ENCODE data around the gene PPM1M.

DNA sequence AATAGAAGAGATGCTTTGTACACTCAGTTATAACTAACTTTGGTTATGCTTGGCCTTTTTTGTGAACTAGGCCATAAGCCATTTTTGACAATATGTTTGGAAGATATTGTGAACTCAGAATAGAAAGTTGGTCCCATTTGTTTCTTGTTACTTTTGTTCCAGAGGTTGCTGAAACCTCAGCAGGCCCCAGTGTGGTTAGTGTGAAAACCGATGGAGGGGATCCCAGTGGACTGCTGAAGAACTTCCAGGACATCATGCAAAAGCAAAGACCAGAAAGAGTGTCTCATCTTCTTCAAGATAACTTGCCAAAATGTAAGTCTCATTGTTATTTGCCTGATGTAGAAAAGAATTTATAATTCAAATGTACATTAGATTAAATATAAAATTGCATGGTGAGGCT lies 41.9 kb upstream of the PPM1M start:
- TF ChIP-seq, protein P1, sequence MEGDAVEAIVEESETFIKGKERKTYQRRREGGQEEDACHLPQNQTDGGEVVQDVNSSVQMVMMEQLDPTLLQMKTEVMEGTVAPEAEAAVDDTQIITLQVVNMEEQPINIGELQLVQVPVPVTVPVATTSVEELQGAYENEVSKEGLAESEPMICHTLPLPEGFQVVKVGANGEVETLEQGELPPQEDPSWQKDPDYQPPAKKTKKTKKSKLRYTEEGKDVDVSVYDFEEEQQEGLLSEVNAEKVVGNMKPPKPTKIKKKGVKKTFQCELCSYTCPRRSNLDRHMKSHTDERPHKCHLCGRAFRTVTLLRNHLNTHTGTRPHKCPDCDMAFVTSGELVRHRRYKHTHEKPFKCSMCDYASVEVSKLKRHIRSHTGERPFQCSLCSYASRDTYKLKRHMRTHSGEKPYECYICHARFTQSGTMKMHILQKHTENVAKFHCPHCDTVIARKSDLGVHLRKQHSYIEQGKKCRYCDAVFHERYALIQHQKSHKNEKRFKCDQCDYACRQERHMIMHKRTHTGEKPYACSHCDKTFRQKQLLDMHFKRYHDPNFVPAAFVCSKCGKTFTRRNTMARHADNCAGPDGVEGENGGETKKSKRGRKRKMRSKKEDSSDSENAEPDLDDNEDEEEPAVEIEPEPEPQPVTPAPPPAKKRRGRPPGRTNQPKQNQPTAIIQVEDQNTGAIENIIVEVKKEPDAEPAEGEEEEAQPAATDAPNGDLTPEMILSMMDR (IDR thresholded peaks at IDR 0.05) = no peak
- TF ChIP-seq POLR2A (IDR thresholded peaks at IDR 0.05) = no peak
- no peak for TF ChIP-seq POLR2AphosphoS5 (IDR thresholded peaks at IDR 0.05)

Data from prostate gland (tissue), 2 donors.